ENCODE data around the gene CENPC. TPM values are rescaled to one million over a fixed set of nuclear protein-coding genes. Genes with fewer than 3 reads are reported as not detected.

CENPC gene
- total and polyA plus RNA-seq, 2 experiments from 2014 or later: 21.6 to 24.5 TPM

GRCh38 chr4:67565284-67565683 is 20.0 kb upstream of the CENPC start:
- DNase-seq (ENCODE audit: low spot score): no peak
- TF ChIP-seq ZNF462 (CRISPR knock-in tag; IDR thresholded peaks at IDR 0.05) (no peak), CREB1 (CRISPR knock-in tag; IDR thresholded peaks at IDR 0.05; ENCODE audit: low read depth) (no peak), STAT1 (IDR thresholded peaks at IDR 0.05; ENCODE audit: unreplicated experiment) (no peak), POLR2AphosphoS5 (IDR thresholded peaks at IDR 0.05; ENCODE audit: low read depth) (no peak), REST (IDR thresholded peaks at IDR 0.05; ENCODE audit: unreplicated experiment) (no peak), ZNF114 (CRISPR knock-in tag; IDR thresholded peaks at IDR 0.05) (no peak), NANOG (IDR thresholded peaks at IDR 0.05; ENCODE audit: borderline replicate concordance) (no peak)
- Mint-ChIP-seq H3K27me3 (ENCODE audit: insufficient read depth, low read depth, poor library complexity) (no peaks in the 10 kb centered on the region), H3K36me3 (ENCODE audit: low read depth) (no peaks in the 10 kb centered on the region), H3K27ac (no peak overlapping the region), H3K4me1 (no peaks in the 10 kb centered on the region), H3K4me3 (no peak overlapping the region), H3K9me3 (no peaks in the 10 kb centered on the region)
- no peaks in the 10 kb centered on the region for H3K9me2 ChIP-seq (ENCODE audit: insufficient read depth)
- no peaks in the 10 kb centered on the region for H3K36me3 ChIP-seq (ENCODE audit: insufficient read depth)
- H2AFZ ChIP-seq: no peak overlapping the region
- H3K4me1 ChIP-seq (ENCODE audit: insufficient read depth): no peaks in the 10 kb centered on the region
- H4K20me1 ChIP-seq (replicated peaks; ENCODE audit: insufficient read depth): no peaks in the 10 kb centered on the region
- H3K27ac ChIP-seq (ENCODE audit: low read depth): no peak overlapping the region
- no peaks in the 10 kb centered on the region for H3K79me2 ChIP-seq (replicated peaks; ENCODE audit: insufficient read depth)
- no peak for ATAC-seq
- H3K27me3 ChIP-seq (ENCODE audit: insufficient read depth): no peaks in the 10 kb centered on the region
- H3K4me3 ChIP-seq: no peak overlapping the region
- H3F3A ChIP-seq (replicated peaks; ENCODE audit: low read depth): no peaks in the 10 kb centered on the region
- no peak overlapping the region for H3K4me2 ChIP-seq
